Panc1 (cell line): Measurements from ENCODE around the gene MPZL3. TPM values are rescaled to one million over a fixed set of nuclear protein-coding genes. Genes with fewer than 3 reads are reported as not detected.

ENCODE experiments used
- ATAC-seq: fragments of 200-7000 bp; cut with Tn5 transposase; 2 replicates; pipeline ENCODE4 v1.9.1; 2020; ENCODE audit warnings: mild to moderate bottlenecking, moderate library complexity
- BruUV-seq: library from RNA; stranded (reverse); fragments of 400-500 nt; replicated peaks from 2 replicates; lab custom pipeline; 2021; lab: Mats Ljungman, UMichigan
- CTCF ChIA-PET: fragments of 300-600 bp; sonication (Branson Sonifier 250); formaldehyde crosslinking; loops from one replicate; lab custom pipeline; 2022; ENCODE audit warnings: antibody characterized with exemption; lab: Charles Lee
- POLR2A ChIA-PET: fragments of 300-600 bp; sonication (Branson Sonifier 250); formaldehyde crosslinking; loops from one replicate; lab custom pipeline; 2022; ENCODE audit warnings: antibody characterized with exemption; lab: Charles Lee
- DNase-seq: peaks from one replicate; pipeline ENCODE4 v3.0.0-alpha.2; 2010; ENCODE audit warnings: low read depth, low spot score
- H3K27ac ChIP-seq: 2 replicates; pipeline ENCODE4 v1.5.1; 2011; ENCODE audit warnings: mild to moderate bottlenecking, low read length, inconsistent platforms
- H3K27me3 ChIP-seq: fragments of 200-500 bp; sonication (Bioruptor generic); 2 replicates; pipeline ENCODE4 v1.6.0; 2014; ENCODE audit warnings: low read length, inconsistent platforms; ENCODE audit not compliant: control insufficient read depth, insufficient read depth
- H3K36me3 ChIP-seq: fragments of 200-500 bp; sonication (Bioruptor generic); 2 replicates; pipeline ENCODE4 v1.5.1; 2014; ENCODE audit warnings: inconsistent platforms, mild to moderate bottlenecking, low read length, moderate library complexity; ENCODE audit not compliant: control insufficient read depth, insufficient read depth
- H3K4me1 ChIP-seq: 2 replicates; pipeline ENCODE4 v1.5.1; 2011; ENCODE audit warnings: inconsistent platforms, mild to moderate bottlenecking, low read length, moderate library complexity; ENCODE audit not compliant: control insufficient read depth, insufficient read depth
- H3K4me3 ChIP-seq, 2 experiments: 2 replicates each; pipeline ENCODE4 v1.5.1; 2011 to 2012; ENCODE audit warnings: low read depth in 2 of 2, low read length in 2 of 2, mild to moderate bottlenecking in 2 of 2, inconsistent platforms in 1 of 2, moderate library complexity in 1 of 2
- H3K9me3 ChIP-seq: fragments of 200-500 bp; sonication (Bioruptor generic); 2 replicates; pipeline ENCODE4 v1.5.1; 2014; ENCODE audit warnings: low read depth, mild to moderate bottlenecking, inconsistent platforms, low read length, moderate library complexity; ENCODE audit not compliant: control insufficient read depth, insufficient read depth
- CTCF ChIP-seq: fragments of 450-650 bp; IDR thresholded peaks from 2 replicates; pipeline ENCODE4 v1.5.1; 2017; ENCODE audit warnings: mild to moderate bottlenecking
- POLR2AphosphoS5 ChIP-seq: IDR thresholded peaks from 2 replicates; pipeline ENCODE4 v1.6.1; 2012; ENCODE audit warnings: mild to moderate bottlenecking, low read depth, low read length, moderate library complexity
- REST ChIP-seq, 2 experiments: IDR thresholded peaks; 2 replicates each; pipeline ENCODE4 v1.6.1; 2011 to 2012; ENCODE audit warnings: low read depth in 2 of 2, control low read depth in 1 of 2, low read length in 1 of 2, mild to moderate bottlenecking in 1 of 2, moderate library complexity in 1 of 2; ENCODE audit not compliant: insufficient read depth in 1 of 2
- SIN3A ChIP-seq: IDR thresholded peaks from 2 replicates; pipeline ENCODE4 v1.6.1; 2012; ENCODE audit warnings: low read depth, mild to moderate bottlenecking, low read length, moderate library complexity, borderline replicate concordance; ENCODE audit not compliant: insufficient read depth
- TCF7L2 ChIP-seq: IDR thresholded peaks from 2 replicates; pipeline ENCODE4 v1.6.1; 2011; ENCODE audit warnings: mild to moderate bottlenecking, low read depth, low read length, inconsistent platforms
- in situ Hi-C: cut with HindIII; loops from 2 replicates; pipeline ENCODE4 v1.10.0; 2016; ENCODE audit warnings: low sequenced_read_pairs, low pct_unique_long_range_greater_than_20kb
- intact Hi-C: fragments of 100-400 bp; cut with micrococcal nuclease; formaldehyde crosslinking; loops from one replicate; pipeline ENCODE4 v1.10.0; 2022; ENCODE audit not compliant: unreplicated experiment
- total RNA-seq: library from RNA; stranded (reverse); gene quantifications from one replicate; pipeline ENCODE4 v1.2.1, GENCODE V29; 2021; ENCODE audit not compliant: unreplicated experiment

Gene MPZL3
- total RNA-seq, 1 experiment from 2014 or later, result 1.0 TPM

GRCh38 chr11:118287006-118287405 lies 34.8 kb upstream of the MPZL3 start:
- DNase-seq (no peak), ATAC-seq (peak; percentile 69; the same call in 1 of the 2 replicates)
- in situ Hi-C loops, result no loop called here
- Histone ChIP-seq H3K4me1 (no peaks in the 10 kb centered on the region; the same call in 1 of the 2 replicates), H3K27me3 (peaks cover 12% of the 10 kb centered on the region; the same call in 1 of the 2 replicates), H3K36me3 (no peaks in the 10 kb centered on the region), H3K4me3 (no peak overlapping the region), H3K27ac (no peak overlapping the region), H3K9me3 (no peaks in the 10 kb centered on the region)
- TF ChIP-seq TCF7L2 (peak; percentile 84), POLR2AphosphoS5 (no peak)
- intact Hi-C loops, result no loop called here
- ChIA-PET POLR2A (interaction anchor here (0.7 kb wide), 1 partner anchor 145 kb away, joined by 4 read pairs; no protein-coding TSS in a partner anchor), CTCF (interaction anchor here (0.5 kb wide), 1 partner anchor 115 kb away, joined by 3 read pairs; no protein-coding TSS in a partner anchor)
- no TSS peak for BruUV-seq

- BruUV-seq, result no TSS peak
These were observed 34.4 kb upstream of the MPZL3 start for GRCh38 chr11:118286545-118286944.

More at GRCh38 chr11:118286545-118286944, 34.4 kb upstream of the MPZL3 start:
- DNase-seq, result no peak
- Histone ChIP-seq H3K27ac (no peak overlapping the region), H3K4me3 (no peak overlapping the region), H3K27me3 (peaks cover 9% of the 10 kb centered on the region; the same call in 1 of the 2 replicates), H3K4me1 (no peaks in the 10 kb centered on the region; the same call in 1 of the 2 replicates), H3K9me3 (no peaks in the 10 kb centered on the region), H3K36me3 (no peaks in the 10 kb centered on the region)
- intact Hi-C loops (no loop called here), in situ Hi-C loops (no loop called here)
- POLR2A ChIA-PET, result interaction anchor here (0.6 to 0.7 kb wide), 2 partner anchors 145 to 421 kb away, joined by 4 read pairs; no protein-coding TSS in a partner anchor
- no peak for ATAC-seq
- CTCF ChIA-PET, result no interaction called here
- TF ChIP-seq TCF7L2, result no peak
- no peak for TF ChIP-seq SIN3A
- no peak for TF ChIP-seq POLR2AphosphoS5
- no peak for TF ChIP-seq CTCF
- no peak for TF ChIP-seq REST (IDR thresholded peaks at IDR 0.05; ENCODE audit: insufficient read depth in 1 of 2, low read depth in 2 of 2, low read length in 1 of 2)
